Measurements from ENCODE around the gene APOL3. TPM values are rescaled to one million over a fixed set of nuclear protein-coding genes. Genes with fewer than 3 reads are reported as not detected.
"Not testable (repeated sequence)": the region's sequence is repeated elsewhere in the genome, so short reads cannot be mapped to it uniquely, and the experiment has no call there.

APOL3 gene
- polyA plus RNA-seq, 1 donor from 2014 or later, result not detected

- no peak for TF ChIP-seq TAF1 (IDR thresholded peaks at IDR 0.05; ENCODE audit: low read depth)
- no peak for TF ChIP-seq EZH2 (IDR thresholded peaks at IDR 0.05; ENCODE audit: borderline replicate concordance, insufficient read depth, low read length, poor library complexity, severe bottlenecking)
- TF ChIP-seq SMC3 (conservative IDR thresholded peaks at IDR 0.05; ENCODE audit: poor library complexity), result no peak
- TF ChIP-seq POLR2AphosphoS5 (IDR thresholded peaks at IDR 0.05), result no peak
- TF ChIP-seq CTCF (IDR thresholded peaks at IDR 0.05; ENCODE audit: poor library complexity, severe bottlenecking), result no peak
- no peak for TF ChIP-seq EP300 (conservative IDR thresholded peaks at IDR 0.05; ENCODE audit: poor library complexity, severe bottlenecking)
- TF ChIP-seq MXI1 (conservative IDR thresholded peaks at IDR 0.05; ENCODE audit: poor library complexity, severe bottlenecking), result no peak
- no peak for TF ChIP-seq REST (IDR thresholded peaks at IDR 0.05; ENCODE audit: borderline replicate concordance)
- Histone ChIP-seq H3K27ac (ENCODE audit: low read length) (no peak overlapping the region), H3K4me3 (ENCODE audit: low read length) (no peak overlapping the region), H3K4me2 (ENCODE audit: low read length) (no peak overlapping the region), H4K20me1 (ENCODE audit: insufficient read depth) (no peaks in the 10 kb centered on the region), H2AFZ (ENCODE audit: low read depth, low read length) (no peak overlapping the region), H3K9ac (ENCODE audit: low read length) (no peak overlapping the region), H3K79me2 (replicated peaks; ENCODE audit: insufficient read depth, low read length) (no peaks in the 10 kb centered on the region), H3K27me3 (ENCODE audit: insufficient read depth, low read depth, low read length) (no peaks in the 10 kb centered on the region), H3F3A (ENCODE audit: insufficient read depth, low read length, poor library complexity, severe bottlenecking) (no peaks in the 10 kb centered on the region), H3K9me3 (ENCODE audit: low read length) (no peaks in the 10 kb centered on the region), H3K36me3 (ENCODE audit: insufficient read depth, low read length) (no peaks in the 10 kb centered on the region), H3K9me2 (ENCODE audit: insufficient read depth, low read length) (no peaks in the 10 kb centered on the region)
Measured at GRCh38 chr22:36153501-36154422, 6.8 kb downstream of the APOL3 start.

- not testable (repeated sequence) for H3K9me3 ChIP-seq (ENCODE audit: low read length)
Measured at GRCh38 chr22:36152821-36153220, 7.7 kb downstream of the APOL3 start.

More at GRCh38 chr22:36152821-36153220, 7.7 kb downstream of the APOL3 start:
- not testable (repeated sequence) for H3K9ac ChIP-seq (ENCODE audit: low read length); H3F3A ChIP-seq (ENCODE audit: insufficient read depth, low read length, poor library complexity, severe bottlenecking); H2AFZ ChIP-seq (ENCODE audit: low read depth, low read length); H3K79me2 ChIP-seq (replicated peaks; ENCODE audit: insufficient read depth, low read length); H3K9me2 ChIP-seq (ENCODE audit: insufficient read depth, low read length); H4K20me1 ChIP-seq (ENCODE audit: insufficient read depth); H3K36me3 ChIP-seq (ENCODE audit: insufficient read depth, low read length); H3K27ac ChIP-seq (ENCODE audit: low read length); H3K4me3 ChIP-seq (ENCODE audit: low read length); H3K4me2 ChIP-seq (ENCODE audit: low read length); H3K27me3 ChIP-seq (ENCODE audit: insufficient read depth, low read depth, low read length)
